OCI-LY7 (cell line): ENCODE results near the gene SLMAP. TPM values are rescaled to one million over a fixed set of nuclear protein-coding genes. Genes with fewer than 3 reads are reported as not detected.

Source experiments
- BruUV-seq: library from RNA; stranded (reverse); fragments of 400-500 nt; replicated peaks from 2 replicates; lab custom pipeline; 2021; lab: Mats Ljungman, UMichigan
- CTCF ChIA-PET: fragments of 300-600 bp; sonication (Branson Sonifier 250); formaldehyde crosslinking; loops from one replicate; lab custom pipeline; 2022; ENCODE audit warnings: antibody characterized with exemption; ENCODE audit not compliant: unreplicated experiment; lab: Charles Lee
- POLR2A ChIA-PET: fragments of 300-600 bp; sonication (Branson Sonifier 250); formaldehyde crosslinking; loops from one replicate; lab custom pipeline; 2022; ENCODE audit warnings: antibody characterized with exemption; lab: Charles Lee
- DNase-seq: peaks from one replicate; pipeline ENCODE4 v3.0.0-alpha.2; 2015; ENCODE audit warnings: low spot score
- H2AFZ ChIP-seq: fragments of 200-600 bp; sonication (generic), shearing (Covaris generic); 2 replicates; pipeline ENCODE4 v1.6.1; 2014; ENCODE audit warnings: mild to moderate bottlenecking, antibody characterized with exemption, low read length, moderate library complexity
- H3K27ac ChIP-seq: fragments of 200-600 bp; sonication (generic); 2 replicates; pipeline ENCODE4 v1.5.1; 2014; ENCODE audit warnings: mixed run types, low read depth, mild to moderate bottlenecking, moderate library complexity, low read length, inconsistent platforms; ENCODE audit not compliant: poor library complexity, severe bottlenecking
- H3K36me3 ChIP-seq: fragments of 200-600 bp; sonication (generic); 2 replicates; pipeline ENCODE4 v1.6.1; 2014; ENCODE audit warnings: mild to moderate bottlenecking, antibody characterized with exemption, low read length, moderate library complexity, mixed read lengths; ENCODE audit not compliant: insufficient read depth
- H3K4me1 ChIP-seq: fragments of 200-600 bp; sonication (generic); 2 replicates; pipeline ENCODE4 v1.5.1; 2014; ENCODE audit warnings: mild to moderate bottlenecking, low read length; ENCODE audit not compliant: insufficient read depth, poor library complexity, severe bottlenecking
- H3K4me2 ChIP-seq: fragments of 200-600 bp; sonication (generic); 2 replicates; pipeline ENCODE4 v1.6.1; 2014; ENCODE audit warnings: mild to moderate bottlenecking, low read length
- H3K4me3 ChIP-seq: fragments of 200-600 bp; sonication (generic); 2 replicates; pipeline ENCODE4 v1.5.1; 2014; ENCODE audit warnings: mild to moderate bottlenecking, low read depth, low read length; ENCODE audit not compliant: poor library complexity, severe bottlenecking
- H3K79me2 ChIP-seq: fragments of 200-600 bp; sonication (generic); 2 replicates; pipeline ENCODE4 v1.6.1; 2016; ENCODE audit warnings: low read depth, mild to moderate bottlenecking, low read length, moderate library complexity, mixed read lengths; ENCODE audit not compliant: insufficient read depth
- H3K9me2 ChIP-seq: fragments of 200-600 bp; sonication (generic); 2 replicates; pipeline ENCODE4 v1.6.1; 2016; ENCODE audit warnings: mild to moderate bottlenecking, low read length, mixed read lengths; ENCODE audit not compliant: insufficient read depth
- H3K9me3 ChIP-seq: fragments of 200-600 bp; sonication (generic); 2 replicates; pipeline ENCODE4 v1.6.1; 2014; ENCODE audit warnings: mild to moderate bottlenecking, mixed run types, low read length, mixed read lengths
- H4K20me1 ChIP-seq: fragments of 200-600 bp; sonication (generic); 2 replicates; pipeline ENCODE4 v1.6.1; 2014; ENCODE audit warnings: mild to moderate bottlenecking, antibody characterized with exemption, low read length, moderate library complexity, mixed read lengths; ENCODE audit not compliant: insufficient read depth
- CTCF ChIP-seq: fragments of 200-600 bp; sonication (generic); conservative IDR thresholded peaks from 2 replicates; pipeline ENCODE4 v1.5.1; 2014; ENCODE audit warnings: mild to moderate bottlenecking, antibody characterized with exemption, low read length, moderate library complexity, mixed read lengths
- EZH2phosphoT487 ChIP-seq: fragments of 200-600 bp; sonication (generic); IDR thresholded peaks from 2 replicates; pipeline ENCODE4 v1.6.1; 2018; ENCODE audit warnings: low read depth, borderline replicate concordance, mild to moderate bottlenecking, mixed run types, antibody characterized with exemption, low read length, moderate library complexity, mixed read lengths
- intact Hi-C: fragments of 100-400 bp; cut with micrococcal nuclease; formaldehyde crosslinking; loops from one replicate; pipeline ENCODE4 v1.10.0; 2022; ENCODE audit not compliant: unreplicated experiment
- total RNA-seq, 2 experiments: library from RNA; depleted of rRNA in 1 of 2; stranded (reverse); fragments of >200 nt in 1 of 2; shearing (Covaris generic) in 1 of 2; gene quantifications; 2 replicates each; pipeline ENCODE4 v1.2.3, GENCODE V29; 2014 to 2022

Gene SLMAP
- total RNA-seq, 2 experiments from 2014 or later = 41.6 to 68.4 TPM

GRCh38 chr3:57727106-57727505 lies 29.0 kb upstream of the SLMAP start:
- CTCF ChIA-PET = no interaction called here
- Histone ChIP-seq H3K36me3 (no peaks in the 10 kb centered on the region), H4K20me1 (no peaks in the 10 kb centered on the region), H2AFZ (no peak overlapping the region), H3K9me2 (no peaks in the 10 kb centered on the region), H3K4me2 (no peak overlapping the region), H3K79me2 (no peaks in the 10 kb centered on the region), H3K4me3 (no peak overlapping the region), H3K4me1 (no peaks in the 10 kb centered on the region), H3K9me3 (no peaks in the 10 kb centered on the region), H3K27ac (no peak overlapping the region)
- TF ChIP-seq CTCF (no peak), EZH2phosphoT487 (no peak)
- POLR2A ChIA-PET = interaction anchor here (0.6 to 0.7 kb wide), 2 partner anchors 12 to 16 kb away, joined by 3 read pairs; no protein-coding TSS in a partner anchor
- no TSS peak for BruUV-seq
- DNase-seq = no peak
- intact Hi-C loops = no loop called here

GRCh38 chr3:57729334-57730045 lies 26.6 kb upstream of the SLMAP start:
- H3K4me2 ChIP-seq = no peak overlapping the region
- intact Hi-C loops = no loop called here
- H2AFZ ChIP-seq = no peak overlapping the region
- H3K4me1 ChIP-seq = no peaks in the 10 kb centered on the region
- H3K79me2 ChIP-seq = no peaks in the 10 kb centered on the region
- no peaks in the 10 kb centered on the region for H3K9me2 ChIP-seq
- no peaks in the 10 kb centered on the region for H3K9me3 ChIP-seq
- no peaks in the 10 kb centered on the region for H4K20me1 ChIP-seq
- H3K36me3 ChIP-seq = no peaks in the 10 kb centered on the region
- H3K4me3 ChIP-seq = no peak overlapping the region
- TF ChIP-seq CTCF = no peak
- no peak for TF ChIP-seq EZH2phosphoT487
- no peak overlapping the region for H3K27ac ChIP-seq
- BruUV-seq = no TSS peak
- CTCF ChIA-PET = no interaction called here
- DNase-seq = no peak
- POLR2A ChIA-PET = interaction anchor here (0.6 to 0.7 kb wide), 3 partner anchors 8 to 209 kb away, joined by 5 to 6 read pairs (median 6); no protein-coding TSS in a partner anchor

- TF ChIP-seq CTCF (no peak), EZH2phosphoT487 (no peak)
- no TSS peak for BruUV-seq
Measured at GRCh38 chr3:57730682-57731081, 25.4 kb upstream of the SLMAP start.

More at GRCh38 chr3:57730682-57731081, 25.4 kb upstream of the SLMAP start:
- Histone ChIP-seq H3K36me3 (no peaks in the 10 kb centered on the region), H3K27ac (no peak overlapping the region), H3K4me2 (no peak overlapping the region), H3K79me2 (no peaks in the 10 kb centered on the region), H2AFZ (no peak overlapping the region), H3K4me3 (no peak overlapping the region), H3K9me2 (no peaks in the 10 kb centered on the region), H3K9me3 (no peaks in the 10 kb centered on the region), H3K4me1 (no peaks in the 10 kb centered on the region), H4K20me1 (no peaks in the 10 kb centered on the region)
- ChIA-PET POLR2A (interaction anchor here (0.5 to 0.7 kb wide), 2 partner anchors 598 to 856 kb away, joined by 3 read pairs; no protein-coding TSS in a partner anchor), CTCF (no interaction called here)
- no peak for DNase-seq
- intact Hi-C loops = no loop called here
